Measurements from ENCODE around the gene POMT2.

The POMT2 gene

GRCh38 chr14:77266336-77266735 is 54.3 kb downstream of the POMT2 start:
- DNase-seq (ENCODE audit: low read depth, low spot score): no peak
- ChIA-PET CTCF (no interaction called here), POLR2A (no interaction called here)
- H3K4me3 ChIP-seq (ENCODE audit: low read depth, low read length): no peak overlapping the region
- no peak for TF ChIP-seq CTCF (IDR thresholded peaks at IDR 0.05; ENCODE audit: insufficient read depth, low read length, missing control alignments)

- ChIA-PET CTCF (no interaction called here), POLR2A (no interaction called here)
- TF ChIP-seq CTCF (IDR thresholded peaks at IDR 0.05; ENCODE audit: insufficient read depth, low read length, missing control alignments): no peak
Observed at GRCh38 chr14:77265561-77266335, 54.9 kb downstream of the POMT2 start.

GRCh38 chr14:77265187-77265515 is 55.5 kb downstream of the POMT2 start:
- no peak for DNase-seq (ENCODE audit: low read depth, low spot score)
- no peak overlapping the region for H3K4me3 ChIP-seq (ENCODE audit: low read depth, low read length)
- TF ChIP-seq CTCF (IDR thresholded peaks at IDR 0.05; ENCODE audit: insufficient read depth, low read length, missing control alignments): no peak
- ChIA-PET POLR2A (no interaction called here), CTCF (no interaction called here)

More at GRCh38 chr14:77265561-77266335, 54.9 kb downstream of the POMT2 start:
- no peak overlapping the region for H3K4me3 ChIP-seq (ENCODE audit: low read depth, low read length)
- DNase-seq (ENCODE audit: low read depth, low spot score): no peak

GRCh38 chr14:77264466-77265186 is 56.1 kb downstream of the POMT2 start:
- ChIA-PET CTCF (no interaction called here), POLR2A (no interaction called here)
- no peak for DNase-seq (ENCODE audit: low read depth, low spot score)
- no peak for TF ChIP-seq CTCF (IDR thresholded peaks at IDR 0.05; ENCODE audit: insufficient read depth, low read length, missing control alignments)
- H3K4me3 ChIP-seq (ENCODE audit: low read depth, low read length): no peak overlapping the region

GRCh38 chr14:77260631-77261030 is 60.1 kb downstream of the POMT2 start:
- ChIA-PET POLR2A (no interaction called here), CTCF (no interaction called here)
- DNase-seq (ENCODE audit: low read depth, low spot score): no peak
- no peak for TF ChIP-seq CTCF (IDR thresholded peaks at IDR 0.05; ENCODE audit: insufficient read depth, low read length, missing control alignments)
- no peak overlapping the region for H3K4me3 ChIP-seq (ENCODE audit: low read depth, low read length)

GRCh38 chr14:77260199-77260598 is 60.5 kb downstream of the POMT2 start:
- no peak for TF ChIP-seq CTCF (IDR thresholded peaks at IDR 0.05; ENCODE audit: insufficient read depth, low read length, missing control alignments)
- H3K4me3 ChIP-seq (ENCODE audit: low read depth, low read length): no peak overlapping the region
- ChIA-PET POLR2A (no interaction called here), CTCF (no interaction called here)
- no peak for DNase-seq (ENCODE audit: low read depth, low spot score)

All from AG04449 (cell line).